ENCODE data around the gene FLNB. TPM values are rescaled to one million over a fixed set of nuclear protein-coding genes. Genes with fewer than 3 reads are reported as not detected.

FLNB gene
- total RNA-seq, 3 donors from 2014 or later (not counting 1 experiment from before 2014, with no cell fraction given): 24.6 to 30.8 (median 26.6) TPM

- ATAC-seq (no peak), DNase-seq (no peak)
- Mint-ChIP-seq H3K4me1 (peaks cover 10 to 11% of the 10 kb centered on the region in 2 donors), H3K27me3 (ENCODE audit: low read depth in 2 of 2) (no peaks in the 10 kb centered on the region), H3K27ac (no peak overlapping the region), H3K9me3 (no peaks in the 10 kb centered on the region), H3K36me3 (no peaks in the 10 kb centered on the region), H3K4me3 (no peak overlapping the region)
- no peak overlapping the region for H3K4me3 ChIP-seq (ENCODE audit: low read length)
- WGBS (ENCODE audit: insufficient coverage): 90% methylated on average over 8 of the region's 8 CpGs
- H3K9me3 ChIP-seq (ENCODE audit: control insufficient read depth, insufficient read depth, low read length): no peaks in the 10 kb centered on the region
- intact Hi-C loops (cut with micrococcal nuclease): no loop called here
- H3K27ac ChIP-seq (ENCODE audit: low read length): no peak overlapping the region
- peaks cover 15% of the 10 kb centered on the region for H3K36me3 ChIP-seq (ENCODE audit: control insufficient read depth, insufficient read depth, low read length)
- H3K27me3 ChIP-seq (ENCODE audit: control insufficient read depth, insufficient read depth, low read length): no peaks in the 10 kb centered on the region
- TF ChIP-seq, protein P1, sequence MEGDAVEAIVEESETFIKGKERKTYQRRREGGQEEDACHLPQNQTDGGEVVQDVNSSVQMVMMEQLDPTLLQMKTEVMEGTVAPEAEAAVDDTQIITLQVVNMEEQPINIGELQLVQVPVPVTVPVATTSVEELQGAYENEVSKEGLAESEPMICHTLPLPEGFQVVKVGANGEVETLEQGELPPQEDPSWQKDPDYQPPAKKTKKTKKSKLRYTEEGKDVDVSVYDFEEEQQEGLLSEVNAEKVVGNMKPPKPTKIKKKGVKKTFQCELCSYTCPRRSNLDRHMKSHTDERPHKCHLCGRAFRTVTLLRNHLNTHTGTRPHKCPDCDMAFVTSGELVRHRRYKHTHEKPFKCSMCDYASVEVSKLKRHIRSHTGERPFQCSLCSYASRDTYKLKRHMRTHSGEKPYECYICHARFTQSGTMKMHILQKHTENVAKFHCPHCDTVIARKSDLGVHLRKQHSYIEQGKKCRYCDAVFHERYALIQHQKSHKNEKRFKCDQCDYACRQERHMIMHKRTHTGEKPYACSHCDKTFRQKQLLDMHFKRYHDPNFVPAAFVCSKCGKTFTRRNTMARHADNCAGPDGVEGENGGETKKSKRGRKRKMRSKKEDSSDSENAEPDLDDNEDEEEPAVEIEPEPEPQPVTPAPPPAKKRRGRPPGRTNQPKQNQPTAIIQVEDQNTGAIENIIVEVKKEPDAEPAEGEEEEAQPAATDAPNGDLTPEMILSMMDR (IDR thresholded peaks at IDR 0.05): no peak
- peaks cover 11% of the 10 kb centered on the region for H3K4me1 ChIP-seq (ENCODE audit: control insufficient read depth, insufficient read depth, low read length)
These were observed 116.2 kb downstream of the FLNB start for GRCh38 chr3:58124387-58124786.

DNA sequence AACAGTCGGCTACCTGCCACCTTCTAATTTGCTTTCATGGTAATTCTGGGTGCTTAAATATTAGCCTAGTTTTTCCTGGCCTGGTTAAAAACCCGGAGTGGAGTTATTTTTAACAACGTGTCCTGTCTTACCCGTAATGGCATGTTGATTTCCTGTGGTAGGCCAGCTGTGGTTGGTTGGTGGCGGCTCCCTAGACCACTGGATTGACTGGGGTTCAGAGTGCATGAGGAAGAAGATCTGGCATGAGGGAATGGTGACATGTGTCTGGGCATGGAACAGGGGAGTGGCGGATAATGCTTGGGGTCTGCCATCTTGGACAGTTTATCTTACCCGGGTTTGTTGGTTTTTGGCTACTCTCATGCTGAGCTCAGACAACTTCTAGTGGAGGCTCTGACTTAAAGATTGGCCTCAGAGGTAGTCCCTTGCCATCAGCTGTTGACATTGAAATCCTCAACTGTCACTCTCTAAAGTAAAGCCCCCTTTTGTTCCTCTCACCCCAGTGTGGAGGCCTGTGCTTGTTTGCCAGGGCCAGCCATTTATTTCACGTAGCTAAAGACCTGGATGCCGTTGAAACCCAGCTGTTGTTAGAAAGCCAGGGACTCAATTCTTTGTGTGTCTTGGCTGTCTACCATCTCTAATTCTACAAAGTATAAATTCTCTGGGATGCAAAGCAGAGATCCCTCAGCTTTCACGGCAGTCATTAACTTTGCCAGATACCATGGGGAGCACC, 121.0 kb downstream of the FLNB start:
- Histone ChIP-seq H3K27me3 (ENCODE audit: control insufficient read depth, insufficient read depth, low read length) (no peaks in the 10 kb centered on the region), H3K4me1 (ENCODE audit: control insufficient read depth, insufficient read depth, low read length) (peaks cover 11% of the 10 kb centered on the region), H3K4me3 (ENCODE audit: low read length) (no peak overlapping the region), H3K27ac (ENCODE audit: low read length) (no peak overlapping the region), H3K36me3 (ENCODE audit: control insufficient read depth, insufficient read depth, low read length) (peaks cover 14% of the 10 kb centered on the region), H3K9me3 (ENCODE audit: control insufficient read depth, insufficient read depth, low read length) (no peaks in the 10 kb centered on the region)
- DNase-seq (no peak), ATAC-seq (no peak)
- Mint-ChIP-seq H3K4me3 (no peak overlapping the region), H3K36me3 (no peaks in the 10 kb centered on the region), H3K4me1 (peaks cover 10 to 11% of the 10 kb centered on the region in 2 donors), H3K9me3 (no peaks in the 10 kb centered on the region), H3K27me3 (ENCODE audit: low read depth in 2 of 2) (no peaks in the 10 kb centered on the region), H3K27ac (no peak overlapping the region)
- TF ChIP-seq, protein P1 (IDR thresholded peaks at IDR 0.05): no peak
- intact Hi-C loops (cut with micrococcal nuclease): no loop called here
- WGBS (ENCODE audit: insufficient coverage): 60% methylated on average over 10 of the region's 10 CpGs

GRCh38 chr3:58130591-58130990, 122.4 kb downstream of the FLNB start:
- intact Hi-C loops (cut with micrococcal nuclease): no loop called here
- Mint-ChIP-seq H3K27ac (no peak overlapping the region), H3K27me3 (ENCODE audit: low read depth in 2 of 2) (no peaks in the 10 kb centered on the region), H3K36me3 (no peaks in the 10 kb centered on the region), H3K4me3 (no peak overlapping the region), H3K9me3 (no peaks in the 10 kb centered on the region), H3K4me1 (peaks cover 10 to 11% of the 10 kb centered on the region in 2 donors)
- ATAC-seq: no peak
- TF ChIP-seq, protein P1 (IDR thresholded peaks at IDR 0.05): no peak
- no peak for DNase-seq
- Histone ChIP-seq H3K4me1 (ENCODE audit: control insufficient read depth, insufficient read depth, low read length) (peaks cover 11% of the 10 kb centered on the region), H3K9me3 (ENCODE audit: control insufficient read depth, insufficient read depth, low read length) (no peaks in the 10 kb centered on the region), H3K27ac (ENCODE audit: low read length) (no peak overlapping the region), H3K27me3 (ENCODE audit: control insufficient read depth, insufficient read depth, low read length) (no peaks in the 10 kb centered on the region), H3K4me3 (ENCODE audit: low read length) (no peak overlapping the region), H3K36me3 (ENCODE audit: control insufficient read depth, insufficient read depth, low read length) (peaks cover 14% of the 10 kb centered on the region)
- 93% methylated on average over 11 of the region's 11 CpGs for WGBS (ENCODE audit: insufficient coverage)
